K562 (cell line): Measurements from ENCODE around the gene LIN9. TPM values are rescaled to one million over a fixed set of nuclear protein-coding genes. Genes with fewer than 3 reads are reported as not detected.
A peak's percentile ranks its signal among the peaks of the same experiment; 100 is the strongest.

Experiments
- ATF7 ChIP-seq: fragments of 450-650 bp; IDR thresholded peaks from 2 replicates; pipeline ENCODE4 v1.7.1; 2014; ENCODE audit warnings: mild to moderate bottlenecking, moderate library complexity
- BCLAF1 ChIP-seq, 2 experiments: fragments of 450-650 bp in 1 of 2; IDR thresholded peaks; 2 replicates each; pipeline ENCODE4 v1.6.1; 2011 to 2017; ENCODE audit warnings: low read depth in 2 of 2, antibody characterized with exemption in 1 of 2, borderline replicate concordance in 1 of 2, low read length in 1 of 2, mild to moderate bottlenecking in 1 of 2, mixed read lengths in 1 of 2; ENCODE audit not compliant: control insufficient read depth in 1 of 2
- CHD2 ChIP-seq: IDR thresholded peaks from 2 replicates; pipeline ENCODE4 v1.6.1; 2011; ENCODE audit warnings: low read depth, low read length
- CHD7 ChIP-seq: fragments of 200-600 bp; sonication (generic); IDR thresholded peaks from one replicate; pipeline ENCODE4 v1.6.1; 2012; ENCODE audit warnings: mild to moderate bottlenecking, low read depth, low read length, inconsistent platforms
- ETS2 ChIP-seq: IDR thresholded peaks from 2 replicates; pipeline ENCODE4 v1.6.1; 2016; ENCODE audit warnings: borderline replicate concordance, missing genetic modification characterization, mild to moderate bottlenecking, moderate library complexity, missing compliant biosample characterization; ENCODE audit not compliant: poor library complexity, severe bottlenecking
- FOS ChIP-seq: IDR thresholded peaks from 3 replicates; pipeline ENCODE4 v1.6.1; 2011; ENCODE audit not compliant: insufficient read length; ENCODE audit errors: extremely low read depth
- FOXJ3 ChIP-seq: sonication (generic); formaldehyde crosslinking; IDR thresholded peaks from 2 replicates; pipeline ENCODE4 v1.4.0; 2020; ENCODE audit warnings: mild to moderate bottlenecking, missing genetic modification reagents
- KDM2B ChIP-seq: fragments of 250-450 bp; sonication (Bioruptor Pico); IDR thresholded peaks from 2 replicates; pipeline ENCODE4 v1.8.0; 2021; ENCODE audit warnings: mild to moderate bottlenecking, moderate library complexity
- MAFF ChIP-seq: IDR thresholded peaks from 2 replicates; pipeline ENCODE4 v1.6.1; 2012; ENCODE audit warnings: low read length, improper control_type of control experiment
- PYGO2 ChIP-seq: fragments of 450-650 bp; IDR thresholded peaks from 2 replicates; pipeline ENCODE4 v1.6.1; 2016; ENCODE audit warnings: mild to moderate bottlenecking, missing genetic modification characterization, moderate library complexity, missing compliant biosample characterization
- SIN3B ChIP-seq: fragments of 450-650 bp; IDR thresholded peaks from 2 replicates; pipeline ENCODE4 v1.6.1; 2017; ENCODE audit warnings: low read depth, mild to moderate bottlenecking, moderate library complexity
- SRSF1 ChIP-seq: fragments of 200-400 bp; formaldehyde crosslinking; IDR thresholded peaks from 2 replicates; pipeline ENCODE4 v1.6.1; 2017; ENCODE audit warnings: mild to moderate bottlenecking, low read depth, low read length, moderate library complexity
- ZNF12 ChIP-seq: sonication (generic); formaldehyde crosslinking; IDR thresholded peaks from 2 replicates; pipeline ENCODE4 v1.4.0; 2020; ENCODE audit warnings: mild to moderate bottlenecking, missing genetic modification reagents
- ZNF146 ChIP-seq: IDR thresholded peaks from one replicate; pipeline ENCODE4 v1.6.1; 2018; ENCODE audit warnings: missing compliant biosample characterization; ENCODE audit not compliant: unreplicated experiment
- polyA plus RNA-seq, 8 experiments: library from polyadenylated mRNA; depleted of rRNA in 4 of 8; stranded (reverse) in 5 of 8; unstranded in 3 of 8; fragments of >200 nt; fragmentation: Nextera tagmentation in 2 of 8; fragmentation: Illumina TruSeq in 1 of 8; extraction: Ambion mirVana in 2 of 8; extraction: Trizol in 1 of 8; gene quantifications; 2 replicates each; pipeline versions ENCODE4 v1.2.1 to v1.2.3, GENCODE V29; 2011 to 2014; ENCODE audit warnings: inconsistent platforms in 1 of 8, missing spikeins in 1 of 8
- total RNA-seq, 7 experiments: library from RNA; depleted of rRNA in 6 of 7; stranded (reverse); fragments of >200 nt in 6 of 7; fragmentation: Illumina TruSeq in 2 of 7; extraction: Trizol in 2 of 7; gene quantifications; 2 replicates each; pipeline versions ENCODE4 v1.2.1 to v1.2.3, GENCODE V29; 2011 to 2021; ENCODE audit warnings: low replicate concordance in 1 of 7
- TF ChIP-seq, protein P1 (sequence below): fragments of 250-450 bp; sonication (Bioruptor Pico); IDR thresholded peaks from 2 replicates; pipeline ENCODE4 v1.9.0; 2021; ENCODE audit warnings: mild to moderate bottlenecking

LIN9 gene
- total and polyA plus RNA-seq, 9 of the 15 experiments (the other 6 are each of a cell fraction or from before 2014, with no cell fraction given), result 18.8 to 33.0 (median 25.5) TPM

GRCh38 chr1:226236826-226237225 lies 72.1 kb downstream of the LIN9 start (continued):
- TF ChIP-seq CHD7 (no peak), KDM2B (CRISPR knock-in tag) (no peak), BCLAF1 (IDR thresholded peaks at IDR 0.05; ENCODE audit: borderline replicate concordance in 1 of 2, control insufficient read depth in 1 of 2, low read depth in 2 of 2, low read length in 1 of 2) (no peak), MAFF (peak; percentile 16; the same call in 1 of the 2 replicates), SIN3B (no peak), ZNF146 (CRISPR knock-in tag) (no peak), FOXJ3 (CRISPR knock-in tag) (no peak), CHD2 (no peak), SRSF1 (no peak), PYGO2 (tag) (no peak), ETS2 (tag) (no peak), ATF7 (no peak), FOS (no peak), ZNF12 (CRISPR knock-in tag) (no peak)
- TF ChIP-seq, protein P1, sequence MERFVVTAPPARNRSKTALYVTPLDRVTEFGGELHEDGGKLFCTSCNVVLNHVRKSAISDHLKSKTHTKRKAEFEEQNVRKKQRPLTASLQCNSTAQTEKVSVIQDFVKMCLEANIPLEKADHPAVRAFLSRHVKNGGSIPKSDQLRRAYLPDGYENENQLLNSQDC, result no peak
